Measurements from ENCODE around the gene CACNA1E.

- TF ChIP-seq CTCF (IDR thresholded peaks at IDR 0.05; ENCODE audit: poor library complexity) (no peak), EZH2 (IDR thresholded peaks at IDR 0.05; ENCODE audit: borderline replicate concordance) (no peak)
Measured at GRCh38 chr1:181604482-181605249, 121.3 kb downstream of the CACNA1E start.

Data from hepatocyte (in vitro differentiated cells).